Breast epithelium (tissue), 3 donors: Measurements from ENCODE around the gene CDH13.

Experiments
- POLR2A ChIP-seq: fragments of 450-650 bp; IDR thresholded peaks from one replicate; pipeline ENCODE4 v1.6.1; 2016; ENCODE audit warnings: antibody characterized with exemption, mild to moderate bottlenecking, moderate library complexity
- POLR2AphosphoS5 ChIP-seq, 3 donors: sonication (generic); formaldehyde crosslinking; IDR thresholded peaks; one replicate each; pipeline ENCODE4 v1.6.1; 2017; ENCODE audit warnings: antibody characterized with exemption in 3 of 3

- TF ChIP-seq POLR2AphosphoS5 (IDR thresholded peaks at IDR 0.05) (no peak), POLR2A (no peak)
Observed at GRCh38 chr16:82709987-82710386, 83.2 kb downstream of the CDH13 start.
